ENCODE results near the gene CPTP. TPM values are rescaled to one million over a fixed set of nuclear protein-coding genes. Genes with fewer than 3 reads are reported as not detected.

Gene CPTP
- total RNA-seq, 1 donor from 2014 or later, result 20.9 TPM

DNA sequence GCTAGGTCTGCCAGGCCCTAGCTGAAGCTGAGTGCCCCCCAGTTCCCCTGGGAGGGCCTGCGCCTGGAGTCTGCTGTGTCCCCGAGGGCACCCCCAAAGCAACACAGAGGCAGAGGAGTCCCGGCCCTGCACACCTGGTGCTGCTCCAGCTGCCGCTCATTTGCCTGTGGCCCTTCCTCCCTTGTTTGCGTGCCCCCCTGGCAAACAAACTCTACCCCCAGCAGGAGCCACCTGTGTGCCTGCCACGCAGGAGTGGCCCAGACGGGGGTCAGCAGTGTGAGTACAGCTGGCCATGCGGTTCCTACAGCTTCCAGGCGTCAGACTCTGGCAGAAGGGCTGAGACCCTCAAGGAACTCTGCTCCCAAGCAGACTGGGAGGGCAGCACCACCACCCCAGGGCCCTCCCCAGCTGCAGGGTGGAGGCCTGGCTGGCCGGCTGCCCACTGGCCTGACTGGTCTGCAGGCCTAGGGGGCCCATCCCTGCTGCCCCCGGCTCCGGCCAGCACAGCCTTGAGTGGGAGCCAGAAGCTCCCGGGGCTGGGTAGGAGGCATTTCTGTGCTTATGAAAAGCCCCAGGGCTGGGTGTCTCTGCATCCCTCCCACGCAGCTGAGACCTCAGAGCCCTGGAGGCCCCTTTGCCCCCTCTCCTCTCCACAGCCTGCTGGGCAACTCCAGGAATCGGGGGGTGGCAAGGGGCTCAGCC is 5.9 kb downstream of the CPTP start:
- H3K27ac ChIP-seq, result no peak overlapping the region
- no peak overlapping the region for H3K4me3 ChIP-seq

DNA sequence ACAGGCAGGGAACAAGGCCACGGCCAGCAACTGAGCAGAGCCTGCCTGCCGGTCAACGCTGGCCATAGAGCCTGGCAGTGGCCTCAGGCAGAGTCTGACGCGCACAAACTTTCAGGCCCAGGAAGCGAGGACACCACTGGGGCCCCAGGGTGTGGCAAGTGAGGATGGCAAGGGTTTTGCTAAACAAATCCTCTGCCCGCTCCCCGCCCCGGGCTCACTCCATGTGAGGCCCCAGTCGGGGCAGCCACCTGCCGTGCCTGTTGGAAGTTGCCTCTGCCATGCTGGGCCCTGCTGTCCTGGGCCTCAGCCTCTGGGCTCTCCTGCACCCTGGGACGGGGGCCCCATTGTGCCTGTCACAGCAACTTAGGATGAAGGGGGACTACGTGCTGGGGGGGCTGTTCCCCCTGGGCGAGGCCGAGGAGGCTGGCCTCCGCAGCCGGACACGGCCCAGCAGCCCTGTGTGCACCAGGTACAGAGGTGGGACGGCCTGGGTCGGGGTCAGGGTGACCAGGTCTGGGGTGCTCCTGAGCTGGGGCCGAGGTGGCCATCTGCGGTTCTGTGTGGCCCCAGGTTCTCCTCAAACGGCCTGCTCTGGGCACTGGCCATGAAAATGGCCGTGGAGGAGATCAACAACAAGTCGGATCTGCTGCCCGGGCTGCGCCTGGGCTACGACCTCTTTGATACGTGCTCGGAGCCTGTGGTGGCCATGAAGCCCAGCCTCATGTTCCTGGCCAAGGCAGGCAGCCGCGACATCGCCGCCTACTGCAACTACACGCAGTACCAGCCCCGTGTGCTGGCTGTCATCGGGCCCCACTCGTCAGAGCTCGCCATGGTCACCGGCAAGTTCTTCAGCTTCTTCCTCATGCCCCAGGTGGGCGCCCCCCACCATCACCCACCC is 6.7 kb downstream of the CPTP start, which contains the start of gene TAS1R3:
Gene TAS1R3 (plus strand): TSS at position 213 of the 898 bp plus-strand sequence. CDS start 66 bp downstream, at position 279.
- peaks cover 0 to 15% of the 10 kb centered on the region in 2 donors for H3K36me3 ChIP-seq
- no peaks in the 10 kb centered on the region for H3K9me3 ChIP-seq
- DNase-seq (ENCODE audit: extremely low spot score in 2 of 2), result no peak
- no peak within 1 kb of the TSS for H3K27ac ChIP-seq
- no peak within 1 kb of the TSS for H3K4me3 ChIP-seq
- no peaks in the 10 kb centered on the region for H3K27me3 ChIP-seq
- TF ChIP-seq, protein P1, sequence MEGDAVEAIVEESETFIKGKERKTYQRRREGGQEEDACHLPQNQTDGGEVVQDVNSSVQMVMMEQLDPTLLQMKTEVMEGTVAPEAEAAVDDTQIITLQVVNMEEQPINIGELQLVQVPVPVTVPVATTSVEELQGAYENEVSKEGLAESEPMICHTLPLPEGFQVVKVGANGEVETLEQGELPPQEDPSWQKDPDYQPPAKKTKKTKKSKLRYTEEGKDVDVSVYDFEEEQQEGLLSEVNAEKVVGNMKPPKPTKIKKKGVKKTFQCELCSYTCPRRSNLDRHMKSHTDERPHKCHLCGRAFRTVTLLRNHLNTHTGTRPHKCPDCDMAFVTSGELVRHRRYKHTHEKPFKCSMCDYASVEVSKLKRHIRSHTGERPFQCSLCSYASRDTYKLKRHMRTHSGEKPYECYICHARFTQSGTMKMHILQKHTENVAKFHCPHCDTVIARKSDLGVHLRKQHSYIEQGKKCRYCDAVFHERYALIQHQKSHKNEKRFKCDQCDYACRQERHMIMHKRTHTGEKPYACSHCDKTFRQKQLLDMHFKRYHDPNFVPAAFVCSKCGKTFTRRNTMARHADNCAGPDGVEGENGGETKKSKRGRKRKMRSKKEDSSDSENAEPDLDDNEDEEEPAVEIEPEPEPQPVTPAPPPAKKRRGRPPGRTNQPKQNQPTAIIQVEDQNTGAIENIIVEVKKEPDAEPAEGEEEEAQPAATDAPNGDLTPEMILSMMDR (IDR thresholded peaks at IDR 0.05), result no peak
- TF ChIP-seq POLR2AphosphoS5 (IDR thresholded peaks at IDR 0.05; ENCODE audit: insufficient read depth in 1 of 2, low read depth in 1 of 2), result no peak
- no peak for TF ChIP-seq POLR2A (IDR thresholded peaks at IDR 0.05)
- H3K4me1 ChIP-seq, result peaks cover 40% of the 10 kb centered on the region
- intact Hi-C loops (cut with DNase I), result no loop called here

More for the DNA sequence above, 5.9 kb downstream of the CPTP start:
- DNase-seq (ENCODE audit: extremely low spot score in 2 of 2), result no peak
- TF ChIP-seq POLR2A (IDR thresholded peaks at IDR 0.05), result no peak
- TF ChIP-seq POLR2AphosphoS5 (IDR thresholded peaks at IDR 0.05; ENCODE audit: insufficient read depth in 1 of 2, low read depth in 1 of 2), result no peak
- TF ChIP-seq, protein P1 (IDR thresholded peaks at IDR 0.05), result no peak
- Histone ChIP-seq H3K27me3 (no peaks in the 10 kb centered on the region), H3K36me3 (peaks cover 0 to 15% of the 10 kb centered on the region in 2 donors), H3K4me1 (peaks cover 48% of the 10 kb centered on the region), H3K9me3 (no peaks in the 10 kb centered on the region)
- intact Hi-C loops (cut with DNase I), result no loop called here

DNA sequence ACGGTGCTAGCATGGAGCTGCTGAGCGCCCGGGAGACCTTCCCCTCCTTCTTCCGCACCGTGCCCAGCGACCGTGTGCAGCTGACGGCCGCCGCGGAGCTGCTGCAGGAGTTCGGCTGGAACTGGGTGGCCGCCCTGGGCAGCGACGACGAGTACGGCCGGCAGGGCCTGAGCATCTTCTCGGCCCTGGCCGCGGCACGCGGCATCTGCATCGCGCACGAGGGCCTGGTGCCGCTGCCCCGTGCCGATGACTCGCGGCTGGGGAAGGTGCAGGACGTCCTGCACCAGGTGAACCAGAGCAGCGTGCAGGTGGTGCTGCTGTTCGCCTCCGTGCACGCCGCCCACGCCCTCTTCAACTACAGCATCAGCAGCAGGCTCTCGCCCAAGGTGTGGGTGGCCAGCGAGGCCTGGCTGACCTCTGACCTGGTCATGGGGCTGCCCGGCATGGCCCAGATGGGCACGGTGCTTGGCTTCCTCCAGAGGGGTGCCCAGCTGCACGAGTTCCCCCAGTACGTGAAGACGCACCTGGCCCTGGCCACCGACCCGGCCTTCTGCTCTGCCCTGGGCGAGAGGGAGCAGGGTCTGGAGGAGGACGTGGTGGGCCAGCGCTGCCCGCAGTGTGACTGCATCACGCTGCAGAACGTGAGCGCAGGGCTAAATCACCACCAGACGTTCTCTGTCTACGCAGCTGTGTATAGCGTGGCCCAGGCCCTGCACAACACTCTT is 7.6 kb downstream of the CPTP start:
- intact Hi-C loops (cut with DNase I), result no loop called here
- Histone ChIP-seq H3K4me3 (no peak overlapping the region), H3K4me1 (peaks cover 37% of the 10 kb centered on the region), H3K27me3 (no peaks in the 10 kb centered on the region), H3K36me3 (peaks cover 0 to 11% of the 10 kb centered on the region in 2 donors), H3K9me3 (no peaks in the 10 kb centered on the region), H3K27ac (no peak overlapping the region)
- TF ChIP-seq POLR2AphosphoS5 (IDR thresholded peaks at IDR 0.05; ENCODE audit: insufficient read depth in 1 of 2, low read depth in 1 of 2) (no peak), POLR2A (IDR thresholded peaks at IDR 0.05) (no peak)
- TF ChIP-seq, protein P1 (IDR thresholded peaks at IDR 0.05), result no peak
- DNase-seq (ENCODE audit: extremely low spot score in 2 of 2), result no peak

DNA sequence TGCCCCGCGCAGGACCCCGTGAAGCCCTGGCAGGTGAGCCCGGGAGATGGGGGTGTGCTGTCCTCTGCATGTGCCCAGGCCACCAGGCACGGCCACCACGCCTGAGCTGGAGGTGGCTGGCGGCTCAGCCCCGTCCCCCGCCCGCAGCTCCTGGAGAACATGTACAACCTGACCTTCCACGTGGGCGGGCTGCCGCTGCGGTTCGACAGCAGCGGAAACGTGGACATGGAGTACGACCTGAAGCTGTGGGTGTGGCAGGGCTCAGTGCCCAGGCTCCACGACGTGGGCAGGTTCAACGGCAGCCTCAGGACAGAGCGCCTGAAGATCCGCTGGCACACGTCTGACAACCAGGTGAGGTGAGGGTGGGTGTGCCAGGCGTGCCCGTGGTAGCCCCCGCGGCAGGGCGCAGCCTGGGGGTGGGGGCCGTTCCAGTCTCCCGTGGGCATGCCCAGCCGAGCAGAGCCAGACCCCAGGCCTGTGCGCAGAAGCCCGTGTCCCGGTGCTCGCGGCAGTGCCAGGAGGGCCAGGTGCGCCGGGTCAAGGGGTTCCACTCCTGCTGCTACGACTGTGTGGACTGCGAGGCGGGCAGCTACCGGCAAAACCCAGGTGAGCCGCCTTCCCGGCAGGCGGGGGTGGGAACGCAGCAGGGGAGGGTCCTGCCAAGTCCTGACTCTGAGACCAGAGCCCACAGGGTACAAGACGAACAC is 8.3 kb downstream of the CPTP start:
- DNase-seq (ENCODE audit: extremely low spot score in 2 of 2), result no peak
- no peak overlapping the region for H3K27ac ChIP-seq
- H3K27me3 ChIP-seq, result no peaks in the 10 kb centered on the region
- peaks cover 0 to 11% of the 10 kb centered on the region in 2 donors for H3K36me3 ChIP-seq
- peak in 1 of 2 donors; percentile 35 for TF ChIP-seq POLR2AphosphoS5 (IDR thresholded peaks at IDR 0.05; ENCODE audit: insufficient read depth in 1 of 2, low read depth in 1 of 2)
- no peak for TF ChIP-seq POLR2A (IDR thresholded peaks at IDR 0.05)
- TF ChIP-seq, protein P1 (IDR thresholded peaks at IDR 0.05), result no peak
- H3K9me3 ChIP-seq, result no peaks in the 10 kb centered on the region
- intact Hi-C loops (cut with DNase I), result no loop called here
- H3K4me1 ChIP-seq, result peaks cover 37% of the 10 kb centered on the region
- no peak overlapping the region for H3K4me3 ChIP-seq
